Suppressor macrophage (primary cell): ENCODE results near the gene FBLN5.
A peak's percentile ranks its signal among the peaks of the same experiment; 100 is the strongest.

Experiments used
- DNase-seq, 4 experiments: peaks; one replicate each; pipeline ENCODE4 v3.0.0-alpha.2; 2020 to 2022

FBLN5 gene

DNA sequence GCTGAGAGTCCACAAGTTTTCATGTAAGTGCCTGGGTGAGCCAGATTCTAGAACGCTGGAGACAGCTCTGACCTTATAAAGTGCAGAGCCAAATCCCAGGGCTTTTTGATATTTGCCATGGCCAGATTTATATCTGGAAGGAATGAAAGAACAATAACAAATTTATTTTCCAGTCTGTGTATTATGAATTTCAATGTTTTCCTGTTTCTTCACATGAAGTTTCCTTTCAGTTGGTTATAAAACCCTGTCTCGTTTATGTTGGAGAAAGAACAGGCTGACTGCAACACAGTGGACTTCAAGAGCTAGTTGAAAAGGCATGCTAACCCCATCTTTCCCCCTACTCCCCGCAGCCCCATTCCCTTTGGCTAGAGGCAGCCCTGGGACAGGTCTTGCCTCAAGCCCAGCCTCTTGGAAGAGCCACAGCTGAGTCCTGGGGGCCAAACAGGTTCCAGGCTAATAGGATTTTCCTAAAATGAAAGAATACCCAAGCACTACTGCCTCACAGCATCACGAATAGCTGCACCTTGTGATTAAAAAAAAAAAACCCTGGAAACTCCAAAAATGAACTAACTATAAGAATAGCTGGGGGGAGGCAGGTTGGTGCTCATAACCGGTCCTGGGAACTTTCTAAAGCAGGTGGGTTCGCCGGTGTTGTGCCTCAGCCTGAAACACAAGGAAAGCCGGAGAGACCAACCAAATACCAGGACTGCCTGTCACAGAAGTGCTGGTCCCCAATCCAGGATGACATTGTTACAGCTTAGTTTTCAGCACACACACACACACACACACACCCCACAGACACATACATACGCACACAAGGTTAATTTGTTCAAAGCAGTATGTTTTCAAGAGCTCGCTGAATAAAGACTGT, 1.5 kb downstream of the FBLN5 start:
- DNase-seq, result no peak

DNA sequence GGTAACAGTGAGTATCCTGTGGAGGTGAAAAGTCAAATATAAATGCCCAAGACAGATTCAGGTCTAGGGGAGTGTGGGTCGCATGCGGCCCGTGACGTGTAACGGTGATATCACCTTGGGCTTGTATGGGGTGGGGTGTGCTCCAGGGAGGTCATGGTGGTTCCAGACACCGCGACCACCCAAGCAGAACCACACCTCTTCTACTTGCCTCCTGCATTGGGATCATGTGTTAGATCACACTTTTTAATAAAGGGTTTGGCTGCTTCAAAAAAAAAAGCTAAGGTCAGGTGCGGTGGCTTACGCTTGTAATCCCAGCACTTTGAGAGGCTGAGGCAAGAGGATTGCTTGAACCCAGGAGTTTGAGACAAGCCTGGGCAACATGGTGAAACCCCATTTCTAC, 4.5 kb downstream of the FBLN5 start:
- DNase-seq, result no peak

DNA sequence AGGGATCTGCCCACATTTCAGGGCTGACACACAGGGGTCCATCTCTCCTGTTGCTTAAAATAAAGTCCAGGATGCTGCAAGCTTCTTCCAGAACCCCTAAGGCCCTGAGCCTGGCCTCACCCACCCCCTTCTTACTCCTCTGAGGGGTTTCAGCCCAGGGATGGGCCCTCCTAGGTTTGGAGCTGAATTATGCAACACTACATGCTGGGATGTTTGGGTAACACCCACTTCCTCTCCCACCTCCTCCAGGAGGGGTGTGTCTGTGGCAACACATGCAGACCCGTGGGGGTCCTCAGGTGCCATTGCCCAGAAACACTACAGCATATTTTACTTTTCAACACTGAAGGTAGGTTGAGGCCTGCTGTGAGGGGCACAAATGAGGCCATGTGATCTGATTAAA, 5.4 kb downstream of the FBLN5 start:
- no peak for DNase-seq

DNA sequence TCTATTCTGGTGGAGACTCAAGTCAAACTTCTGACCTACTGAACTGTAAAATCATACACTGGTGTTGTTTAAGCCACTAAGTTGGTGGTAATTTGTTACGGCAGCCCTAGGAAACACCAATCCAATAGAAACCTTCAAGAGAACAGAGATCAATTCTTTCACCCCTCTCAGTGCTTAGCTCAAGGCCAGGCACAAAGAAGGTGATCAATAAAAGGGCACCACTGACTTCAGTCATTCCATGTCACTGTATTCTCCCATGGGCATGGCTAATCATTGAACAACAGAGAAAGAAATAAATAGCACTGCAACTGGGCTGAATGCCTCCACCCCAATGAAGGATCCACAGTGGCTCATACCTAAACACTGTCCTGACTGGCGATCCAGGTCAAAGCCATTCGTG, 7.3 kb downstream of the FBLN5 start:
- DNase-seq, result no peak

DNA sequence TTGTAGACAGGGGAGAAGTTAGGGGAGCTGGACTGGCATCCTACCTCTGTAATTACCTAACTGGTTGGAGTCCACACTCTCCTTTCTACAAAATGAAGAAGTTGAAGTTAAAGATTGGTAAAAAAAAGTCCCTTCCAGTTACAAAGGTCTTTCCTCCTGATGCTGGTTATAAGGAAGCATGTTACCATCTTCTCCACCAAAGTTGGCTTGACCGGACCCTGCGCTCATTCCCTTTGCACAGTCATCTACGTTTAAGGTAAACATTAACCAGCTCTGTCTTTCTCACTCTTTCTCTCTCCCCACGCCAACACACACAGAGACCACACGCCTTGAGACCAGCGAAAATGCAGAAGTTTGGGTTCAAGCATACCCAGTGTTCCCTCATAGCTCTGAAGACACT, 11.9 kb downstream of the FBLN5 start:
- no peak for DNase-seq

DNA sequence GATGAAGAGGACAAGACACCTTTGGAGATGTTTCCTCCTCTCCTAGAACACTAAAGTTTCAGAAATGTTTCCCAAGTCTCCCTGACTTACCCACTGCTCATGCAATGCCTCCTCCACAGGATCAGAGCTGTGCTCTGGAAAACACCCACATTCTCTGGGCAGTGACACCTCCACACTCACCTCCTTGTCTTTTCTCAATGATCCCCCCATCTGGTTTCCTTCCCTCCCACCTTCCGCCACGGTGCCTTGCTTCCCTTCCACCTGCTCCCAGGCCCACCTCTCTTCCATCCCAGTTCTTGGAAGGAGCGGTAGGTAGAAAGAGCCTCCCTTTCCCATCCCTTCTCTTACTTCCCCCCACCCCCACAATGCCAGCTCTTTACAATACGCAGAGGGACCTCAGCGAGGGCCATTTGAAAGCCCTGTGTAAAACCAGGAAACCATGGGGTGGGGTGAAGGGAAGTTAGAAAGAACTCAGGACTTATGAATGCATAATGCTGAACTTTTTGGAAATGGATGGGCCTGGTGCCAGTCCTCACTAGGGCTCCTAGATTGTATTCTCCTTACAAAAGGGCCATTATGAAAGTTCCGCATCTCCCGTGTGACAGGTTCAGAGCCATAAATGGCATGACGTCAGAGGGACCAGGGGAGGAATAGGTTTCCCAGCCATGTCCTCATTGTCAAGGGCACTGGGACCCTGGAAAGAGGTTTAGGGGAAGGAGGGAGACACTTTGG, 12.8 kb downstream of the FBLN5 start:
- DNase-seq, result no peak

DNA sequence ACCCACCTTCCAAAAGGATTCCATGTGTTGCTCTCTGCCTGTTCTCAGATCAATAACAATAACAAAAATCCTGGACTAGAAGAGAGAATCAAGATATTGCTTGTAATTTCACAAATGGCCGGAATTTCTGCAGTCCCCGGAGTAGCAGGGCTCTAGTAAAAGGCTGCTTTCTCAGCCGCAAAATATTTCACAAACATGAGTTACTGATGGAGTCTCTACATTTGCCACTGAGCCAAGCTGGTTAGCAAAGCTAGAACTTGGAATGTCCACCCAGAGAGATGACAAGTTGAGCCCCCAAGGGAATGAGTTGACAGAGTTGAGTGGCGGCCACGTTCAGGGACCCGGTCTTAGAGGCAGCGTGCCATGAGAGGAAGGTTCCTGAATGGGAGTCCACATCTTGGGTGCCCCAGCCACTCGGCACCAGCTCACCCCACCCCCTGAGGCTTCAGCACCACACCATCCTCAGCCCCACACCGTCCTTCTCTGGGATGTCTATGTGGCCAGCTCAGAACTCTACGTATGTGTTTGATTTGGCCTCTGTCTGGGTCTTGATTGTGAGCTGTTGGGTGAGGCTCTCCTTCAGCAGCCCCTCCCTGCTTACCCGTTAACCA, 15.9 kb downstream of the FBLN5 start:
- no peak for DNase-seq

DNA sequence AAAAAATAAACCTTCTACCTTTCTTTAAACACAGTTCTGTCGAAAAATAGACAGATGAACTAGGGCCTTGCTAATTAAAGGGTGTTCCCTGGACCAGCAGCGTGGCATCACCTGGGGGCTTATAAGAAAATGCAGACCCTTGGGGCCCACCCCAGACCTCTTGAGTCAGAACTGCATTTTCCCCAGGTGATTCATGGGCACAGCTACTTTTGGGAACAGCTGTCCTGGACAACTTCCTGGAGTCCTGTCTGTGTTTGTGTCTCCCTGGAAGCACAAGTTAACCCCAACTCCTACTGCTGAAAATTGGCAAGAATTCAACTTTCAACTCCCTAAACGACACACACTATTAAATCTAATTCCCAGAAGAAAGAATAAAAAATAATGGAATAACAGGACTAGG, 17.8 kb downstream of the FBLN5 start:
- no peak for DNase-seq

DNA sequence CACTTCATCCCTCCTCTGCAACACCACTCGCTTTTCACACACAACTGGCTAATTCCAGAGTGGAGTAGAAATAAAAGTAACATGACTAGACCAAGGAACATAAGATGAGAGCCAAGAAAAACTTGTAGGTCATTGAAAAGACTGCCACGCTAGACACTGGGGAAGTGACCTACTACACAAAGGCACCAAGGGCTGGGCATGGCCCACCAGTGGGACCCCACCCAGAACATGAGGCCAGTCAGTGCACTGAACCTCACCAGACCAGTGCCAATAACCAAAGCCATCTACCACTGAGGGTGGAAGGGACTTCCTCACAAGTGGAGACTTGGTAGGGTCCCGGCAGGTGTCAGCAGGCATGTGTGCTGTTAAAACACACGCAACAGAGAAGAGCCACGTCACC, 19.7 kb downstream of the FBLN5 start:
- no peak for DNase-seq

DNA sequence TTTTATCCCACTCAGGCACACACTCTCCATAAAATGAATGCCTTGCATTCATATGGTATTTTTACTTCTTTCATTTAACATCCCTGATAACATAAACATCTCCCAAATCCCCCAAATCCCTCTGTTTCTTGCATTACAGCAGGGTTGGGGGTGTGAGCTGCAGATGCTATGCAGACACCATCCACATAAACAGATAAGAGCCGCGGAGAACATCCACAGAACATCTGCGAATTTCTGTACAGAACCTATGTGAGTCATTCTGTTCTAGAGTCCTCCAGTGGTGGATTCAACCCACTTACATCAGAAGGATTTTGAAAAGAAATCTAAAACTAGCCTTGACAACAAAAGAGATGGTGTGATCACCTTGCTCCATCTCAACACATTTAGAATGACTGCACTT, 20.3 kb downstream of the FBLN5 start:
- no peak for DNase-seq

DNA sequence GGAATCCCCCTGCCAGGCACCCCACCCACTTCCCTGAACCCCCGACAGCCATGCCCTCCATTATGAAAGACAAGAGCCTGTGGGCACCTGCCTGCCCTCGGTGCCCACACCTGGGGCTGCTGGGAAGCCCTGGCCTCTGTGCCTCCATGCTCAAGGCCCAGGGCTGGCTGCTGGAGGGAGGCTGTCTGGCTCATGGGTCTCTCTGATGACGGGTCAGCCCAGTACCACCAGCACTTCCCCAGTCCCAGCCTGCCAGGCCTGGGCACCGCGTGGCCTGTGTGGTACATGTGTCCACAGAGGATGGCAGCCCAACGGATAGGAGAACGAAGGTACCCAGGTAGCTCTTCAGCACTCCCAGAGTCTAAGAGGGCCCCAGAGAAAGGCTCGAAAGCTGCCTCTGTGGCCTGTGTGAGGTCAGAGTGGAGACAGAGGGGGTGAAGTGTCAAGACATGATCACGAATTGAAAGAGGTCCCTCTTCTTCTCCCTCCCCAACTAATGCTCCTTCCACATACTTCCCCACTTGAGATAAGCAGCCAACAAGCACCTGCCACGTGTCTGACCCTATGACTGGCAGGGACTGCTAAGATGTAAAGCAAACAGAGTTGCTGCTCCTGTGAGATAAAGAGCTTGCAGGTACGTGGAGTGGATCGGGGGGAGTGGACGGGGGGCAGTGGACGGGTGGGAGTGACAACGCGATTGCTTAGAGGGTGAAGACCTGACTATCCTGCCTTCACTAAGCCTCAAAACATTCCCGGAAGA, 21.2 kb downstream of the FBLN5 start:
- no peak for DNase-seq

DNA sequence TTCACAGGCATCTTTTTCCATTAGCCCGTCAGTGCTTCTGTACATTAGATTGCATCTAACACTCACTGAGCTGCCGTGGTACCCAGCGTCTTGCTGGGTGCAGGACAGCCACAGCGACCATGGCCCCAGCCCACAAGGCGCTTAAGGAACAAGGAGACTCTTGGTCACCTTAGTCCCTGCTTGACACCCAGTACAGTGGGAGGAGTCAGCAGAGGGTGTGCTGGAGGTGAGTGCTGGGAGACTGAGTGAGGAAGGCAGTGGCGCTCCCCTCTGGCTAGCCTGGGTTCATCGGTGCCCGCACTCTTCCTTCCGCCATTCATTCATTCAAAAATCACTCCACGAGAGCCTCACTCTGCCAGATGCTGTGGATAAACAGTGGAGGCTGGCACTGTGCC, 21.8 kb downstream of the FBLN5 start:
- DNase-seq, result no peak

DNA sequence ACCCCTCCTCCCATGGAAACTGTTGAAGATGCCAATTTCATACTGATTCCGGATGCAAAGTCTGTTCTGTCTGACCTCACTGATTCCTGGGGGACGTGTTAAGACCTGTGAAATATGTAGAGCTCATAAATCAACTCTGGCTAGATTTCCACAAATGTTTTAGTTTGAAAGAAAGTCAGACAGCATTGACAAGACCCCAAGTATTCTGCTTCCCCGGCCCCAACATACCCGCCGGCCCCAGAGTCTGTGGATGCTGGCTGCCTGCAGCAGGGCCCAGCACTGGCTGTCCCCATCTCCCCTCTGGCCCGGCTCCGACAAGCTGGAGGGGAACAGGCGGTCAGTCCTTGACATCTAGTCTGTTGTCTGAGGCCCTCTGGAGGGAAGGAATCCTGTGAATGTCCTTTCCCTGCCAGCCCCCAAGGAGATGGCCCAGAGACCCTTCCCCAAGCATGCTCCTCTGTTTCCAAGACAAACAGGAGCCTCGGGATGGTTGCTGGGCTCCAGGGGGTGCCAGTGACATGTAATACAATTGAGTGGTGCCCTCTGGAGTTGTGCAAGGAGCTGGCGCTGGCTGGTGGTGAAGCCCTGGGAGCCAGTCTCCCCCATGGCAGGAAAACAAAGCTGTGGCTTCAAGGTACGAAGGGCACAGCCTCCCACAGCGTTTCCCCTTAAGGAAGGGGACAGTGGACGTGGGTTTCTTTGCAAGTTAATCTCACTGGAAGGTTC, 22.3 kb downstream of the FBLN5 start:
- no peak for DNase-seq

DNA sequence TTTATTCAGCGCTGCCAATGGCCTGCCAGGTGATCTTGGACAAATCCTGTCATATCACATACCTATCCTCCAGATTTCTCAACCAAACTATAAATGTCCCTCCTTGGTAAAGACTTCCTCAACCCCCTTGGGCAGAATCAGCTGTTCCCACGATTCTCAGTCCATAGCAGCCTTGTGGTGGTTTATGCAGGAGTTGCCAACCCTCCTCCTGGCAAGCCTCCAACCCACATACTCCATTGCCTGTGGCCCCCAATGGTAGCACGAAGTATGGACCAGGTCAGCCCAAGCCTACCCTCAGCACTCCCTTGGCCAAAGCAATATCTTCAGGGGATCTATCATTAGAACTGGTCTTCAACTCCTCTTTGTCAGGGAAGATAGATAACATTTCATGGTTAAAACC, 27.0 kb downstream of the FBLN5 start:
- DNase-seq, result no peak

DNA sequence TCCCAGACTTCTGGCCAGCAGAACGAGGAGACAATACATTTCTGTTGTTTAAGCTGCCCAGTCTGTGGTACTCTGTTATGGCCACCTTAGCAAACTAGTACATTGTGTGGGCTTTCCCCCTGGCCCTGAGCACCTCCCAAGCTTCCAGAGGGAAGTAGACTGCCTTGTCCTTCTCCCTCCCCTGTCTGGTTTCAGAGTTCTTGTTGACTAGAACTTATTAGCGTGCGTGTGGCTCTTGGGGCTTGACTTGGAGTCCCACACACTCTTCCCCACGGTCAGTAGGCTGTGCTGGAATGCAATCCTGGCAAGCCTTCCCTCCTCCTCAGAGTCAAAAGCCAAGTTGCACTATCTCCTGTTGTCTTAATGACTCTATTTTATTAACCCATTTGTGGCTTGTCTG, 27.7 kb downstream of the FBLN5 start:
- no peak for DNase-seq

DNA sequence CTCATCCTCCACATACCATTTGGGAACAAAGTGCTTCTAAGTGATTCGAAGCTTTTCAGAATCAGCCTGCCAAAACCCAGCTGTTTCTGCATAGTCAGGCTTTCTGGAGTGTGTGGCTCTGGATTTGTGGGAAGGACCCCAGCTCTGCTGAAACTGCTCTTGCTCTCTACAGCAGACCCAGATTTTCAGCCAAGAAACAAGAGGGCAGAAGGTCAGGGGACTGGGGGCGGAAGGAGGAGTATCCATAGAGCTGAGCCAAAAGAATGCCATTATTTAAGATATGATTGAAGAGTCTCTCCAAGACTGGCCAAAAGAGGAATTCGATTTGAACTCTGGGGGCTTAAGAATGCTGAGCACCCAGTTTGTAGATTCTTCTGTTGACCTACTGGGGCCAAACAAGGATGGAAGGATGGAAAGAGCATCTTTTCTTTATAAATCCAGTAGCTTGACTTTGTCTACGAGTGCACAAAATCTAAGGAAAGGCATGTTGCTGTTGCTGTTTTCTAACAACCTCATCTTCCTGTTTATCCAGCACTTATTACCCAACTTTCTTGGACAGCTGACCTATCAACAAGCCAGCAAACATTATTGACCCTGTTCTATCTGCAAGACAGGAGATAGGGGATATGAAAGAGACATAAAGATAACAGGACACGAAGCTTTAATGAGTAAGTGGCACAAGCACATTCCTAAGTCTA, 29.2 kb downstream of the FBLN5 start:
- DNase-seq, result no peak

DNA sequence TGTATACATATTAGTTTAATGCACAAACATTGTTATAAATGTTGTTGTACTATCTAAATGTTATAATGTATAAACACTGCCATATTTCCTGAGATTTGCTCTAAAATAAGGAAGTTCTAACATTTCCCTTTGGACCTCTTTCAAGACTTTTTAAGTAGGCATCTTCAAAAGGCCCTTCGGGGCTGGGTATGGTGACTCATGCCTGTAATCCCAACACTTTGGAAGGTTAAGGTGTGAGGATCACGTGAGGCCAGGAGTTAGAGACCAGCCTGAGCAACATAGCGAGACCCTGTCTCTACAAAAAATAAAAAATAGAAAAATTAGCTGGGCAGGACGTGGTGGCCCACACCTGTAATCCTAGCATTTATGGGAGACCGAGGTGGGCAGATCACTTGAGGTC, 35.5 kb downstream of the FBLN5 start:
- DNase-seq, result peak in 2 of 4 experiments; percentile 9 to 28

DNA sequence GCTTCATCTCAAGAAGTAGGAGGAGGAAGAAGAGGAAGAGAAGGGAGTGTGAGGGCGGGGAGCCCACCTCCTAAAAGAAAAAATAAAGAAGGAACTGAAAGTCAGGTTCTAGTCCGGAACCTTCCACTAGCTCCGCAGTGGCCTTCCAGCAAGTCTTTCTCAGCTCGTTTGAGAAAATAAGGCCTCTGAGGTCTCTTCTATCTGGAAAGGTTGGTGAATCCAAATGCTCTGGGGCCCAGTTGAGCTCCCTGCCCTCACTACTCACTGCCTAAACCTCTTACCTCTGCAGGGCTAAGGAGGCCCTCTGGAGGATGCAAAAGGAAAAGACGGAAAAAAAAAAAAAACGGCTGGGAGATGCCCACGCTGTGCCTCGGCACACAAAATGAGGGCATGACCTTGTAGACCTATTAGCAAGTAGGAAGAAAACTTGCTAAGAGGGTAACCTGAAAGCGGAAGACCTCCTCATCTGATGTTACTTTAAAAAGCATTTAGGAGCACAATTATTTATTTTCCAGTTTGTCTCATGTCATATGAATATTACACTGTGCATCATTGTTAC, 35.9 kb downstream of the FBLN5 start:
- DNase-seq, result peak; percentile 30 to 67 (median 66)

DNA sequence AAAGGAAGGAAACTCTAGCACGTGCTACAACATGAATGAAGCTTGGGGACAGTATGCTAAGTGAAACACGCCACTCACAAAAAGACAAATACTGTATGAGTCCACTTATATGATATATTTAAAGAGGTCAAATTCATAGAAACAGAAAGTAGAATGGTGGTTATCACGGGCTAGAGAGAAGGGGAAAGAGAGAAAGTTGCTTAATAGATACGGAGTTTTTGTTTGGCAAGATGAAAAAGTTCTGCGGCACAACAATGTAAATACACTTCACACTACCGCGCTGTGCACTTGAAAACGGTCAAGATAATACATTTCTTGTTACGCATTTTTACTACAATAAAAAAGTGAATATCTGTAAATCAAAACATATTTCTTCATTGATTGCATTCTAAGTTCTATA, 37.3 kb downstream of the FBLN5 start:
- DNase-seq, result peak in 1 of 4 experiments; percentile 23

DNA sequence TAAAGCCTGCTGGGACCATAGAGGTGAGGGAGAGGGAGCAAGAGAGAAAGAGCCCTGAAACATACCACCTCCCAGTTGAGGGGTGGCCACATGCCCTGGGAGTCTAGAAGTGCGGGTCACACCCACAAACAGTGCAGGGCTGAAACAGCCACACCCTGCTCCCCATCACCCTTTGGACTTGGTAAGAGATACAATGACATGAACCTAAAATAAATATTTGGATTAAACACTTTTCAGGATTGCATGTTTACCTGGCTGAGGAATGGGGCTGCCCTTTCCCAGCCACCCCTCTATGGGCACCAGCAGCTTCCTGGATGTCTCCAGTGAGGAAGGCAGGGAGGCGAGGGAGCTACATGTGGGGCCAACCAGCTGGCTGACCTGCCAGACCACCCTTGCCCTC, 41.1 kb downstream of the FBLN5 start:
- no peak for DNase-seq

DNA sequence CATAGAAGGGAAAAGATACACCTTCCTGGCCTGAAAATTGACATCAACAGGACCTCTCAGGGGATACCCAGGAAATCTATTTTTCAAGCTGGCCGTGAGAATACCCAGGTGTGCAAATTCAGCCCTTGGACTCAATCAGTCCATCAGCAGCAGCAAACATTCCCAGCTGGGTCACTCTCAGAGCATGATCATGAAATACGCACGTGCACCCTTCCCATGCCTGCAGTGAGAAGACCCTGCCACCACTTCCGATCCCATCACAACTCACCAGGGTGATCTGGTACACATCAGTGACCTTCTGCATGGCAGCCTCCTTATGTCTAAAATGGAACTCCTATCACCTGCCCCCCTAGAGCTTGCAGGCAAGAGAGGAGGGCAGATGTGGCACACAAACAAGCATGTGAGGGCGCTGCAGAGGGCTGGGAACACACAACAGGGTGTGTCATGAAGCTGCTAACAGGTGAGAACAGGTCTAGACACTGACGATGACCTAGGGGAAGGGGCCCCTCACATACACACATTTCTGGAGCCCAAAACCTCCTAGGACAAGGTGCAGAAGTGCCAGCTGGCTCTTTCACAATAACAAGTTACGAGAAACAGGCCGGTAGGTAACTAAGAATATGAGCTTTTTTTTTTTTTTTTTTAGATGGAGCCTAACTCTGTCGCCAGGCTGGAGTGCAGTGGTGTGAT, 42.4 kb downstream of the FBLN5 start:
- no peak for DNase-seq
